Kidney (tissue), 14 donors: ENCODE measurements around the gene CRB2. TPM values are rescaled to one million over a fixed set of nuclear protein-coding genes. Genes with fewer than 3 reads are reported as not detected.

Source experiments
- DNase-seq, 5 donors: peaks; one replicate each; pipeline ENCODE4 v3.0.0-alpha.2; 2013 to 2020
- FAIRE-seq: peaks from 2 replicates; lab custom pipeline; 2012; peaks lifted over from hg19 to GRCh38; lab: Jason Lieb, UNC
- H3K27ac ChIP-seq, 2 donors: one replicate each; pipeline ENCODE4 v1.7.0; 2013; ENCODE audit warnings: low read depth in 2 of 2, low read length in 2 of 2, inconsistent platforms in 1 of 2
- H3K27me3 ChIP-seq: one replicate; pipeline ENCODE4 v1.7.1; 2013; ENCODE audit warnings: low read length, inconsistent platforms; ENCODE audit not compliant: control insufficient read depth, insufficient read depth
- H3K36me3 ChIP-seq, 3 donors: one replicate each; pipeline versions ENCODE4 v1.7.0 to v1.7.1; 2013; ENCODE audit warnings: low read length in 3 of 3, control low read depth in 1 of 3, inconsistent platforms in 1 of 3; ENCODE audit not compliant: insufficient read depth in 3 of 3, control insufficient read depth in 2 of 3
- H3K4me1 ChIP-seq, 3 donors: one replicate each; pipeline versions ENCODE4 v1.7.0 to v1.7.1; 2013; ENCODE audit warnings: low read length in 3 of 3, inconsistent platforms in 1 of 3, low read depth in 1 of 3; ENCODE audit not compliant: control insufficient read depth in 2 of 3, insufficient read depth in 2 of 3
- H3K4me3 ChIP-seq, 3 donors: one replicate each; pipeline versions ENCODE4 v1.7.0 to v1.8.1; 2013; ENCODE audit warnings: low read length in 3 of 3, control low read depth in 1 of 3, inconsistent platforms in 1 of 3
- H3K9ac ChIP-seq, 3 donors: one replicate each; pipeline versions ENCODE4 v1.7.0 to v1.7.1; 2013; ENCODE audit warnings: low read length in 3 of 3, control low read depth in 1 of 3, inconsistent platforms in 1 of 3
- H3K9me3 ChIP-seq, 3 donors: one replicate each; pipeline versions ENCODE4 v1.7.0 to v1.7.1; 2013; ENCODE audit warnings: low read length in 3 of 3, control low read depth in 1 of 3, inconsistent platforms in 1 of 3; ENCODE audit not compliant: control insufficient read depth in 2 of 3, insufficient read depth in 1 of 3
- CTCF ChIP-seq: IDR thresholded peaks from 3 replicates; pipeline ENCODE4 v1.5.1; 2012; ENCODE audit warnings: mild to moderate bottlenecking, moderate library complexity, borderline replicate concordance; ENCODE audit not compliant: insufficient read depth; ENCODE audit errors: extremely low read depth
- intact Hi-C: fragments of 100-400 bp; cut with DNase I; formaldehyde crosslinking; loops from one replicate; pipeline ENCODE4 v1.11.1; 2022
- polyA plus RNA-seq: library from polyadenylated mRNA; stranded (reverse); fragments of 350-450 nt; fragmentation: Illumina TruSeq; extraction: RNeasy Lipid Tissue Mini Kit (QIAGEN cat#74804); gene quantifications from one replicate; pipeline ENCODE4 v1.2.3, GENCODE V29; 2014; ENCODE audit warnings: low read depth, low replicate concordance; ENCODE audit not compliant: insufficient read depth
- total RNA-seq: library from RNA; stranded (reverse); fragmentation: NEBNext Ultra II Directional; extraction: Animal tissue kit (Norgen Biotek cat#: 25700); gene quantifications from one replicate; pipeline ENCODE4 v1.2.1, GENCODE V29; 2021
- donor health status: control.
- donor health status: control.
- donor health status: control.
- donor health status: control.
- donor health status: control.
- donor health status: DM: yes; HTN: yes; CAD: no.
- donor health status: Normal renal cell carcinoma (clear cell type).

Gene CRB2
- total and polyA plus RNA-seq, 2 donors from 2014 or later = 0.88 to 8.4 TPM

- H3K36me3 ChIP-seq = no peaks in the 10 kb centered on the region
- no peak for TF ChIP-seq CTCF
- intact Hi-C loops = no loop called here
- H3K9ac ChIP-seq = no peak overlapping the region
- no peak for FAIRE-seq
- H3K27me3 ChIP-seq = no peaks in the 10 kb centered on the region
- no peak overlapping the region for H3K4me3 ChIP-seq
- H3K9me3 ChIP-seq = no peaks in the 10 kb centered on the region
- peak in 1 of 5 donors; percentile 45 for DNase-seq
- no peaks in the 10 kb centered on the region for H3K4me1 ChIP-seq
- no peak overlapping the region for H3K27ac ChIP-seq
Observed at GRCh38 chr9:123362856-123363255, 6.9 kb downstream of the CRB2 start.

DNA sequence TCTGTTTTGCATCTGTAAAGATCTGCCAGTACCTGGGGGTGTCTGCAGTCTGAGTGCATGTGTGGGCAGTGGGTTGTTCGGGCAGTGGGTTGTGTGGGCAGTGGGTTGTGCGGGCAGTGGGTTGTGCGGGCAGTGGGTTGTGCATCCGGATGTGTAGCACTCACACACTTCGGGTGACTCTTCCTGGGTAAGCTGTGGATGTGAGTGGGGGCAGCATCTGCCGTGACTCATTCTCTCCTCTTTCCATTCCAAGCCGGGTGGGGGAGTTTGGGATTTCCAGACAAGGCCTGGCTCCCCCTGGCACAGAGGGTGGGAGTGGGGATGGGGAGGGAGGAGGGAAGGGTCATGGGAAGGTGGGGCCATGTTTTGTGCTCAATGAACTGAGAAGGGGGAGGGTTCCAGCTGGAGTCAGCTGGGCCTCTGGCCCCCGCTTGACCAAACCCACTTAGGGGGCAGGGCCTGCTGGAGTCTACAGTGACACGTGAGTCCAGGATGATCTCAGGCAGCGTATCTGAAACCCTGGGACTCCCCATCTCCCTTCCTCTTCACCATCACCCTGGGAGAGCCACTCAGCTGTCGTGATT, 8.3 kb downstream of the CRB2 start:
- no peaks in the 10 kb centered on the region for H3K4me1 ChIP-seq
- no peak overlapping the region for H3K9ac ChIP-seq
- intact Hi-C loops = no loop called here
- no peaks in the 10 kb centered on the region for H3K9me3 ChIP-seq
- DNase-seq = peak in 4 of 5 donors; percentile 81 to 90 (median 86)
- no peak for TF ChIP-seq CTCF
- no peaks in the 10 kb centered on the region for H3K27me3 ChIP-seq
- no peak for FAIRE-seq
- H3K36me3 ChIP-seq = no peaks in the 10 kb centered on the region
- no peak overlapping the region for H3K4me3 ChIP-seq
- H3K27ac ChIP-seq = no peak overlapping the region

GRCh38 chr9:123365287-123365880, 9.4 kb downstream of the CRB2 start:
- no peaks in the 10 kb centered on the region for H3K9me3 ChIP-seq
- H3K27ac ChIP-seq = no peak overlapping the region
- no peak for TF ChIP-seq CTCF
- DNase-seq (peak in 1 of 5 donors; percentile 60), FAIRE-seq (no peak)
- intact Hi-C loops = no loop called here
- H3K4me3 ChIP-seq = no peak overlapping the region
- no peaks in the 10 kb centered on the region for H3K4me1 ChIP-seq
- H3K27me3 ChIP-seq = no peaks in the 10 kb centered on the region
- no peak overlapping the region for H3K9ac ChIP-seq
- no peaks in the 10 kb centered on the region for H3K36me3 ChIP-seq
